Thyroid gland (tissue), 4 donors: ENCODE data around the gene SMCO2.

Experiments
- POLR2A ChIP-seq, 2 donors: fragments of 450-650 bp; IDR thresholded peaks; one replicate each; pipeline ENCODE4 v1.6.1; 2017; ENCODE audit warnings: antibody characterized with exemption in 2 of 2, mild to moderate bottlenecking in 2 of 2, moderate library complexity in 1 of 2
- TF ChIP-seq, protein P1 (sequence below), 6 experiments: fragments of 200-600 bp in 3 of 6; fragments of 450-650 bp in 3 of 6; sonication (generic) in 3 of 6; IDR thresholded peaks; one replicate each; pipeline ENCODE4 v1.5.1; 2016 to 2019; ENCODE audit warnings: antibody characterized with exemption in 6 of 6, mild to moderate bottlenecking in 2 of 6, inconsistent platforms in 1 of 6, moderate library complexity in 1 of 6

DNA sequence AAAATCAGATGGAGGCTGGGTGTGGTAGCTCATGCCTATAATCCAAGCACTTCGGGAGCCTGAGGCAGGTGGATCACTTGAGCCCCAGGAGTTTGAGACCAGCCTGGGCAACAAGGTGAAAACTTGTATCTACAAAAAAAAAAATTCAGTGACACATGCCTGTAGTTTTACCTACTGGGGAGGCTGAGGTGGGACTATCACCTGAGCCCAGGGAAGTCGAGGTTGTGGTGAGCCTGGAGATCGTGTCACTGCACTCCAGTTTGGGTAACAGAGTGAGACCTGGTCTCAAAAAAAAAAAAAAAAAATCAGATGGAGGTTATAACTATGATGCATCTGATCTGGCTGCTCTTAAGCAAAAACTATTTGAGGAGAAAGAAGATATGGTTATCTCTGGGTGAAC lies 50.9 kb downstream of the SMCO2 start:
- TF ChIP-seq, protein P1, sequence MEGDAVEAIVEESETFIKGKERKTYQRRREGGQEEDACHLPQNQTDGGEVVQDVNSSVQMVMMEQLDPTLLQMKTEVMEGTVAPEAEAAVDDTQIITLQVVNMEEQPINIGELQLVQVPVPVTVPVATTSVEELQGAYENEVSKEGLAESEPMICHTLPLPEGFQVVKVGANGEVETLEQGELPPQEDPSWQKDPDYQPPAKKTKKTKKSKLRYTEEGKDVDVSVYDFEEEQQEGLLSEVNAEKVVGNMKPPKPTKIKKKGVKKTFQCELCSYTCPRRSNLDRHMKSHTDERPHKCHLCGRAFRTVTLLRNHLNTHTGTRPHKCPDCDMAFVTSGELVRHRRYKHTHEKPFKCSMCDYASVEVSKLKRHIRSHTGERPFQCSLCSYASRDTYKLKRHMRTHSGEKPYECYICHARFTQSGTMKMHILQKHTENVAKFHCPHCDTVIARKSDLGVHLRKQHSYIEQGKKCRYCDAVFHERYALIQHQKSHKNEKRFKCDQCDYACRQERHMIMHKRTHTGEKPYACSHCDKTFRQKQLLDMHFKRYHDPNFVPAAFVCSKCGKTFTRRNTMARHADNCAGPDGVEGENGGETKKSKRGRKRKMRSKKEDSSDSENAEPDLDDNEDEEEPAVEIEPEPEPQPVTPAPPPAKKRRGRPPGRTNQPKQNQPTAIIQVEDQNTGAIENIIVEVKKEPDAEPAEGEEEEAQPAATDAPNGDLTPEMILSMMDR (IDR thresholded peaks at IDR 0.05) = no peak
- TF ChIP-seq POLR2A (IDR thresholded peaks at IDR 0.05) = no peak
